K562 (cell line): ENCODE data around the gene SLC44A1. TPM values are rescaled to one million over a fixed set of nuclear protein-coding genes. Genes with fewer than 3 reads are reported as not detected.

Source experiments
- CBFB ChIP-seq: sonication (generic); formaldehyde crosslinking; IDR thresholded peaks from 2 replicates; pipeline ENCODE4 v1.4.0; 2020; ENCODE audit warnings: mild to moderate bottlenecking, missing genetic modification reagents
- CBX1 ChIP-seq: sonication (generic); IDR thresholded peaks from 2 replicates; pipeline ENCODE4 v1.6.1; 2016; ENCODE audit warnings: antibody characterized with exemption, low read depth, mild to moderate bottlenecking
- CBX5 ChIP-seq: IDR thresholded peaks from 2 replicates; pipeline ENCODE4 v1.6.1; 2014; ENCODE audit warnings: low read depth, borderline replicate concordance
- CHD7 ChIP-seq: fragments of 200-600 bp; sonication (generic); IDR thresholded peaks from one replicate; pipeline ENCODE4 v1.6.1; 2012; ENCODE audit warnings: mild to moderate bottlenecking, low read depth, low read length, inconsistent platforms
- CREM ChIP-seq: IDR thresholded peaks from 2 replicates; pipeline ENCODE4 v1.6.1; 2014; ENCODE audit warnings: antibody characterized with exemption, low read depth
- FOXA1 ChIP-seq: fragments of 450-650 bp; IDR thresholded peaks from 2 replicates; pipeline ENCODE4 v1.6.1; 2016; ENCODE audit warnings: mild to moderate bottlenecking, borderline replicate concordance
- GTF2E2 ChIP-seq: fragments of 200-800 bp; sonication (Bioruptor generic); IDR thresholded peaks from 2 replicates; pipeline ENCODE4 v1.6.1; 2016; ENCODE audit warnings: missing genetic modification characterization, missing compliant biosample characterization
- HMBOX1 ChIP-seq: sonication (generic); IDR thresholded peaks from 2 replicates; pipeline ENCODE4 v1.6.1; 2016
- ID3 ChIP-seq, 2 experiments: fragments of 250-450 bp in 1 of 2; fragments of 450-650 bp in 1 of 2; sonication (Bioruptor Pico) in 1 of 2; IDR thresholded peaks; 2 replicates each; pipeline versions ENCODE4 v1.6.1 to v1.8.0; 2016 to 2021; ENCODE audit warnings: mild to moderate bottlenecking in 2 of 2, moderate library complexity in 2 of 2, missing compliant biosample characterization in 1 of 2, missing genetic modification characterization in 1 of 2
- RFX5 ChIP-seq: IDR thresholded peaks from 2 replicates; pipeline ENCODE4 v1.6.1; 2011; ENCODE audit warnings: low read depth, mild to moderate bottlenecking, improper control_type of control experiment, low read length
- TCF7 ChIP-seq: sonication (generic); IDR thresholded peaks from 2 replicates; pipeline ENCODE4 v1.6.1; 2016; ENCODE audit warnings: antibody characterized with exemption, borderline replicate concordance
- ZNF133 ChIP-seq: fragments of 250-450 bp; sonication (Bioruptor Pico); IDR thresholded peaks from 2 replicates; pipeline ENCODE4 v1.4.0; 2020; ENCODE audit warnings: mild to moderate bottlenecking
- ZNF232 ChIP-seq: sonication (generic); formaldehyde crosslinking; IDR thresholded peaks from 2 replicates; pipeline ENCODE4 v1.8.0; 2022; ENCODE audit warnings: mild to moderate bottlenecking, missing genetic modification reagents
- ZNF830 ChIP-seq: fragments of 250-450 bp; sonication (Bioruptor Pico); IDR thresholded peaks from 2 replicates; pipeline ENCODE4 v1.5.0; 2021; ENCODE audit warnings: mild to moderate bottlenecking
- ZSCAN32 ChIP-seq: fragments of 450-650 bp; formaldehyde crosslinking; IDR thresholded peaks from 2 replicates; pipeline ENCODE4 v1.4.0; 2020; ENCODE audit warnings: mild to moderate bottlenecking, moderate library complexity
- polyA plus RNA-seq, 8 experiments: library from polyadenylated mRNA; depleted of rRNA in 4 of 8; stranded (reverse) in 5 of 8; unstranded in 3 of 8; fragments of >200 nt; fragmentation: Nextera tagmentation in 2 of 8; fragmentation: Illumina TruSeq in 1 of 8; extraction: Ambion mirVana in 2 of 8; extraction: Trizol in 1 of 8; gene quantifications; 2 replicates each; pipeline versions ENCODE4 v1.2.1 to v1.2.3, GENCODE V29; 2011 to 2014; ENCODE audit warnings: inconsistent platforms in 1 of 8, missing spikeins in 1 of 8
- total RNA-seq, 7 experiments: library from RNA; depleted of rRNA in 6 of 7; stranded (reverse); fragments of >200 nt in 6 of 7; fragmentation: Illumina TruSeq in 2 of 7; extraction: Trizol in 2 of 7; gene quantifications; 2 replicates each; pipeline versions ENCODE4 v1.2.1 to v1.2.3, GENCODE V29; 2011 to 2021; ENCODE audit warnings: low replicate concordance in 1 of 7

SLC44A1 gene
- total and polyA plus RNA-seq, 9 of the 15 experiments (the other 6 are each of a cell fraction or from before 2014, with no cell fraction given): 0.11 to 0.59 (median 0.30) TPM

- TF ChIP-seq CHD7: no peak
- TF ChIP-seq ZNF133: no peak
- TF ChIP-seq ZSCAN32: no peak
- peak; percentile 55 for TF ChIP-seq CBX1
- TF ChIP-seq CBX5: peak; percentile 24; the same call in 1 of the 2 replicates
- TF ChIP-seq CBFB (CRISPR knock-in tag): no peak
- peak; percentile 74 for TF ChIP-seq CREM
- no peak for TF ChIP-seq RFX5
- no peak for TF ChIP-seq HMBOX1
- TF ChIP-seq FOXA1: no peak
- no peak for TF ChIP-seq ZNF232
- TF ChIP-seq GTF2E2 (tag): no peak
- TF ChIP-seq ZNF830 (CRISPR knock-in tag): no peak
- no peak for TF ChIP-seq ID3 (CRISPR knock-in tag; IDR thresholded peaks at IDR 0.05)
- no peak for TF ChIP-seq ID3 (tag; IDR thresholded peaks at IDR 0.05)
- 0 out of 2 replicates have a peak, but pooled peaks have one; percentile 53 for TF ChIP-seq TCF7
Observed at GRCh38 chr9:105447814-105448812, 203.7 kb downstream of the SLC44A1 start, which contains the start of gene FSD1L (continued).
